PC-3 (cell line): ENCODE results near the gene HCAR2. TPM values are rescaled to one million over a fixed set of nuclear protein-coding genes. Genes with fewer than 3 reads are reported as not detected.

Experiments used
- ATAC-seq: fragments of 200-7000 bp; cut with Tn5 transposase; 2 replicates; pipeline ENCODE4 v1.9.1; 2020; ENCODE audit warnings: mild to moderate bottlenecking, moderate library complexity
- BruUV-seq: library from RNA; stranded (reverse); fragments of 400-500 nt; replicated peaks from 2 replicates; lab custom pipeline; 2021; lab: Mats Ljungman, UMichigan
- CTCF ChIA-PET: fragments of 300-600 bp; sonication (Branson Sonifier 250); formaldehyde crosslinking; loops from one replicate; lab custom pipeline; 2022; ENCODE audit warnings: antibody characterized with exemption; lab: Charles Lee
- POLR2A ChIA-PET: fragments of 300-600 bp; sonication (Branson Sonifier 250); formaldehyde crosslinking; loops from one replicate; lab custom pipeline; 2022; ENCODE audit warnings: antibody characterized with exemption; ENCODE audit not compliant: unreplicated experiment; lab: Charles Lee
- DNase-seq: peaks from one replicate; pipeline ENCODE4 v3.0.0-alpha.2; 2015
- H2AFZ ChIP-seq: fragments of 300-600 bp; sonication (generic); 2 replicates; pipeline ENCODE4 v1.6.0; 2016; ENCODE audit warnings: antibody characterized with exemption, low read length
- H3F3A ChIP-seq: fragments of 300-600 bp; sonication (generic); one replicate; pipeline ENCODE4 v1.6.0; 2017; ENCODE audit warnings: antibody characterized with exemption, low read length, control low read depth, mild to moderate bottlenecking; ENCODE audit not compliant: unreplicated experiment
- H3K27ac ChIP-seq: fragments of 300-600 bp; sonication (generic); 2 replicates; pipeline ENCODE4 v1.5.1; 2016; ENCODE audit warnings: mild to moderate bottlenecking, low read length
- H3K27me3 ChIP-seq: fragments of 300-600 bp; sonication (generic); 2 replicates; pipeline ENCODE4 v1.6.1; 2016; ENCODE audit warnings: low read length, mixed read lengths
- H3K36me3 ChIP-seq: fragments of 300-600 bp; sonication (generic); 2 replicates; pipeline ENCODE4 v1.6.1; 2016; ENCODE audit warnings: low read depth, mixed run types, low read length, mixed read lengths
- H3K4me1 ChIP-seq: fragments of 300-600 bp; sonication (generic); 2 replicates; pipeline ENCODE4 v1.5.1; 2016; ENCODE audit warnings: low read length; ENCODE audit not compliant: insufficient read depth
- H3K4me2 ChIP-seq: fragments of 300-600 bp; sonication (generic); 2 replicates; pipeline ENCODE4 v1.6.0; 2016; ENCODE audit warnings: low read length
- H3K4me3 ChIP-seq: fragments of 300-600 bp; sonication (generic); 2 replicates; pipeline ENCODE4 v1.5.1; 2016; ENCODE audit warnings: mild to moderate bottlenecking, low read length, mixed read lengths
- H3K79me2 ChIP-seq: fragments of 300-600 bp; sonication (generic); 2 replicates; pipeline ENCODE4 v1.6.1; 2017; ENCODE audit warnings: low read length, mixed read lengths
- H3K9ac ChIP-seq: fragments of 300-600 bp; sonication (generic); 2 replicates; pipeline ENCODE4 v1.6.0; 2016; ENCODE audit warnings: mild to moderate bottlenecking, low read length
- H3K9me2 ChIP-seq: fragments of 300-600 bp; sonication (generic); replicated peaks from 2 replicates; pipeline ENCODE4 v1.6.1; 2016; ENCODE audit warnings: mixed run types, low read length, mixed read lengths
- H3K9me3 ChIP-seq: fragments of 300-600 bp; sonication (generic); 2 replicates; pipeline ENCODE4 v1.6.1; 2016; ENCODE audit warnings: low read length, mixed read lengths
- H4K20me1 ChIP-seq: fragments of 300-600 bp; sonication (generic); 2 replicates; pipeline ENCODE4 v1.6.1; 2016; ENCODE audit warnings: low read length, mixed read lengths
- EZH2 ChIP-seq: fragments of 300-600 bp; sonication (generic); IDR thresholded peaks from one replicate; pipeline ENCODE4 v1.6.1; 2017; ENCODE audit warnings: antibody characterized with exemption, mild to moderate bottlenecking, low read length; ENCODE audit not compliant: unreplicated experiment
- EZH2phosphoT487 ChIP-seq: fragments of 300-600 bp; sonication (generic); IDR thresholded peaks from 2 replicates; pipeline ENCODE4 v1.6.1; 2018; ENCODE audit warnings: mild to moderate bottlenecking, antibody characterized with exemption, low read length, borderline replicate concordance
- intact Hi-C: fragments of 100-400 bp; cut with micrococcal nuclease; formaldehyde crosslinking; loops from 2 replicates; pipeline ENCODE4 v1.9.0; 2023
- total RNA-seq: library from RNA; depleted of rRNA; stranded (reverse); fragments of >200 nt; gene quantifications from 2 replicates; pipeline ENCODE4 v1.2.3, GENCODE V29; 2014
- TF ChIP-seq, protein P1 (sequence below): fragments of 300-600 bp; sonication (generic); conservative IDR thresholded peaks from 2 replicates; pipeline ENCODE4 v1.5.1; 2017; ENCODE audit warnings: antibody characterized with exemption, low read depth, mild to moderate bottlenecking, low read length

The HCAR2 gene
- total RNA-seq, 1 experiment from 2014 or later, result not detected

DNA sequence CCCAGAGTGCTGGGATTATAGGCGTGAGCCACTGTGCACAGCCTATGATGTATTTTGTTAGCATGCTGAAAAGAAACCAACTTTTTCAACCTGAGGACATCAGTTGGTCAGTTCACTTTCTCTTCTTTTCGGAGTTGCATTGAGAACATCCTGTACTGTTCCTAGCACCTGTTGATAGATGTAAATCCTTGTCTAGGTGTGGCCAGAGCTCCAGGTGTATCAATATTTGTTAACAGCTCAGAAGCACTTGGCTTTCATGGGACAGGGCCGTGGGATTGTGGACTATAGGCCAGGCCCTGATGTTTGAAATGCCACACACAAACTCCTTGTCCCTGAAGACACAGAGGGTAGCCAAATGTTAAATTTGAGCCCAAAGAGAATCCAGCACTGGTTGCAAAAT is 14.9 kb downstream of the HCAR2 start:
- Histone ChIP-seq H3K9me3 (no peaks in the 10 kb centered on the region), H3K9me2 (no peaks in the 10 kb centered on the region), H4K20me1 (no peaks in the 10 kb centered on the region), H3K9ac (no peak overlapping the region), H3F3A (no peaks in the 10 kb centered on the region), H3K79me2 (no peaks in the 10 kb centered on the region), H2AFZ (no peak overlapping the region), H3K4me3 (no peak overlapping the region), H3K27ac (no peak overlapping the region), H3K4me2 (no peak overlapping the region), H3K36me3 (no peaks in the 10 kb centered on the region), H3K27me3 (no peaks in the 10 kb centered on the region), H3K4me1 (no peaks in the 10 kb centered on the region)
- CTCF ChIA-PET, result no interaction called here
- DNase-seq (no peak), ATAC-seq (no peak)
- TF ChIP-seq, protein P1, sequence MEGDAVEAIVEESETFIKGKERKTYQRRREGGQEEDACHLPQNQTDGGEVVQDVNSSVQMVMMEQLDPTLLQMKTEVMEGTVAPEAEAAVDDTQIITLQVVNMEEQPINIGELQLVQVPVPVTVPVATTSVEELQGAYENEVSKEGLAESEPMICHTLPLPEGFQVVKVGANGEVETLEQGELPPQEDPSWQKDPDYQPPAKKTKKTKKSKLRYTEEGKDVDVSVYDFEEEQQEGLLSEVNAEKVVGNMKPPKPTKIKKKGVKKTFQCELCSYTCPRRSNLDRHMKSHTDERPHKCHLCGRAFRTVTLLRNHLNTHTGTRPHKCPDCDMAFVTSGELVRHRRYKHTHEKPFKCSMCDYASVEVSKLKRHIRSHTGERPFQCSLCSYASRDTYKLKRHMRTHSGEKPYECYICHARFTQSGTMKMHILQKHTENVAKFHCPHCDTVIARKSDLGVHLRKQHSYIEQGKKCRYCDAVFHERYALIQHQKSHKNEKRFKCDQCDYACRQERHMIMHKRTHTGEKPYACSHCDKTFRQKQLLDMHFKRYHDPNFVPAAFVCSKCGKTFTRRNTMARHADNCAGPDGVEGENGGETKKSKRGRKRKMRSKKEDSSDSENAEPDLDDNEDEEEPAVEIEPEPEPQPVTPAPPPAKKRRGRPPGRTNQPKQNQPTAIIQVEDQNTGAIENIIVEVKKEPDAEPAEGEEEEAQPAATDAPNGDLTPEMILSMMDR, result no peak
- TF ChIP-seq EZH2 (no peak), EZH2phosphoT487 (no peak)
- POLR2A ChIA-PET, result no interaction called here
- intact Hi-C loops, result no loop called here
- no TSS peak for BruUV-seq

DNA sequence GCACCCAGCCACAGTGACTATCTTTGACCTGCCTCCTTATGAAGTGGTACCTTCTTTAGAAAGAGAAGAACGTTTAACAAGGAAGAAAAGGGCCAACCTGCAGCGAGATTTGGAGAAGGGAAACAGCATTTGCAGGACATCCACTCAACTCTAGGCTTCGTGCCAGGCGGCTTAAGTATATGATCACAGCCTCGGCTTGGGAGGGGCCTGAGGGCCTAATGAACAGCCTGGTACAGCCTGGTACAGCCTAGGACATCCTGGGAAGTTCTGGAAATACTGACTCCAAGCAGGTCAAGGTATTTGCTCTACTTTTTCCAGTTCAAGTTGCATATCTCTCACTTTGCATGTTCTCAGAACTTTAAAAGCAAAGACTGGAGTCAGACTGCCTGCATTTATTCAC is 16.1 kb downstream of the HCAR2 start:
- H3K9ac ChIP-seq, result no peak overlapping the region
- no peaks in the 10 kb centered on the region for H3F3A ChIP-seq
- TF ChIP-seq, protein P1, result no peak
- TF ChIP-seq EZH2phosphoT487, result no peak
- TF ChIP-seq EZH2, result no peak
- H3K9me2 ChIP-seq, result no peaks in the 10 kb centered on the region
- no peak overlapping the region for H3K27ac ChIP-seq
- H2AFZ ChIP-seq, result no peak overlapping the region
- ATAC-seq, result peak; percentile 46
- CTCF ChIA-PET, result no interaction called here
- H3K4me2 ChIP-seq, result no peak overlapping the region
- no peaks in the 10 kb centered on the region for H4K20me1 ChIP-seq
- no peaks in the 10 kb centered on the region for H3K79me2 ChIP-seq
- BruUV-seq, result no TSS peak
- no peaks in the 10 kb centered on the region for H3K9me3 ChIP-seq
- DNase-seq, result peak; percentile 34
- no peaks in the 10 kb centered on the region for H3K4me1 ChIP-seq
- no peak overlapping the region for H3K4me3 ChIP-seq
- H3K27me3 ChIP-seq, result no peaks in the 10 kb centered on the region
- H3K36me3 ChIP-seq, result no peaks in the 10 kb centered on the region
- intact Hi-C loops, result no loop called here
- POLR2A ChIA-PET, result no interaction called here

DNA sequence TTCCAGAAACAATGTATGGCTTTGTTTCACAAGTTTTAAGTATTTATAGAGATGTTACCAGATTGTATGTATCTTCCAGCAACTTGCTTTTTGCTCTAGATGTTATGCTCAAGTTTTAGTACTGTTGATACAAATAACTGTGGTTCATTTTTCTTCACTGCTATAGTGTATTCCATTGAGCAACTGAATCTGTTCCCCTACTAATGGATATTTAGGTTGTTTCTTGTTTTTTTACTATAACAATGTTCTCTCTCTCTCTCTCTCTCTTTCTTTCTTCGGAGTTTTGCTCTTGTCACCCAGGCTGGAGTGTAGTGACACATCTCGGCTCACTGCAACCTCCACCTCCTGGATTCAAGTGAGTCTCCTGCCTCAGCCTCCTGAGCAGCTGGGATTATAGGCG is 16.6 kb downstream of the HCAR2 start:
- DNase-seq (no peak), ATAC-seq (no peak)
- Histone ChIP-seq H3K9me2 (no peaks in the 10 kb centered on the region), H3K79me2 (no peaks in the 10 kb centered on the region), H3K27me3 (no peaks in the 10 kb centered on the region), H3K9me3 (no peaks in the 10 kb centered on the region), H3K27ac (no peak overlapping the region), H2AFZ (no peak overlapping the region), H3F3A (no peaks in the 10 kb centered on the region), H3K9ac (no peak overlapping the region), H3K36me3 (no peaks in the 10 kb centered on the region), H3K4me2 (no peak overlapping the region), H3K4me3 (no peak overlapping the region), H4K20me1 (no peaks in the 10 kb centered on the region), H3K4me1 (no peaks in the 10 kb centered on the region)
- ChIA-PET CTCF (no interaction called here), POLR2A (no interaction called here)
- no peak for TF ChIP-seq EZH2phosphoT487
- TF ChIP-seq, protein P1, result no peak
- no peak for TF ChIP-seq EZH2
- intact Hi-C loops, result no loop called here
- no TSS peak for BruUV-seq
